K562 (cell line): ENCODE data around the gene FTSJ3. TPM values are rescaled to one million over a fixed set of nuclear protein-coding genes. Genes with fewer than 3 reads are reported as not detected.

ENCODE experiments used
- BRD4 ChIP-seq: fragments of 200-600 bp; sonication (generic); IDR thresholded peaks from 2 replicates; pipeline ENCODE4 v1.6.1; 2017; ENCODE audit warnings: inconsistent platforms
- CBX3 ChIP-seq, 2 experiments: IDR thresholded peaks; 1 replicate in 1 of 2; 2 replicates in 1 of 2; pipeline ENCODE4 v1.6.1; 2012; ENCODE audit warnings: inconsistent platforms in 2 of 2, low read length in 2 of 2, borderline replicate concordance in 1 of 2, control low read depth in 1 of 2
- DPF2 ChIP-seq: fragments of 450-650 bp; IDR thresholded peaks from 2 replicates; pipeline ENCODE4 v1.6.1; 2016
- EHMT2 ChIP-seq: fragments of 450-650 bp; IDR thresholded peaks from 2 replicates; pipeline ENCODE4 v1.6.1; 2018; ENCODE audit warnings: antibody characterized with exemption
- ERF ChIP-seq: fragments of 450-650 bp; formaldehyde crosslinking; IDR thresholded peaks from 2 replicates; pipeline ENCODE4 v1.4.0; 2020; ENCODE audit warnings: mild to moderate bottlenecking, mixed read lengths
- FOXK1 ChIP-seq: sonication (generic); formaldehyde crosslinking; IDR thresholded peaks from 2 replicates; pipeline ENCODE4 v1.8.0; 2022; ENCODE audit warnings: missing genetic modification reagents, mild to moderate bottlenecking, borderline replicate concordance
- FUS ChIP-seq: fragments of 200-400 bp; formaldehyde crosslinking; optimal IDR thresholded peaks from 2 replicates; pipeline ENCODE3; 2017; ENCODE audit warnings: low read depth, low read length
- HMGXB4 ChIP-seq: sonication (generic); formaldehyde crosslinking; IDR thresholded peaks from 2 replicates; pipeline ENCODE4 v1.8.1; 2023; ENCODE audit warnings: mild to moderate bottlenecking, missing genetic modification reagents
- HSF4 ChIP-seq: fragments of 250-450 bp; sonication (Bioruptor Pico); IDR thresholded peaks from 2 replicates; pipeline ENCODE4 v2.1.2; 2022; ENCODE audit warnings: mild to moderate bottlenecking, moderate library complexity, borderline replicate concordance
- MCM3 ChIP-seq: fragments of 450-650 bp; IDR thresholded peaks from 2 replicates; pipeline ENCODE4 v1.6.1; 2016
- MTA2 ChIP-seq: fragments of 450-650 bp; IDR thresholded peaks from 2 replicates; pipeline ENCODE4 v1.6.1; 2016; ENCODE audit warnings: low read depth
- NONO ChIP-seq, 2 experiments: fragments of 200-400 bp in 1 of 2; fragments of 450-650 bp in 1 of 2; formaldehyde crosslinking in 1 of 2; IDR thresholded peaks; 2 replicates each; pipeline ENCODE4 v1.6.1; 2017; ENCODE audit warnings: low read depth in 2 of 2, mild to moderate bottlenecking in 2 of 2, moderate library complexity in 2 of 2, low read length in 1 of 2
- NRF1 ChIP-seq, 2 experiments: fragments of 450-650 bp; IDR thresholded peaks in 1 of 2; conservative IDR thresholded peaks in 1 of 2; 2 replicates each; pipeline ENCODE4 v1.6.1; 2014; ENCODE audit warnings: mild to moderate bottlenecking in 2 of 2
- RFX1 ChIP-seq: fragments of 450-650 bp; IDR thresholded peaks from 2 replicates; pipeline ENCODE4 v1.6.1; 2016; ENCODE audit warnings: mild to moderate bottlenecking, moderate library complexity
- RHOXF2B ChIP-seq: fragments of 250-450 bp; sonication (Bioruptor Pico); conservative IDR thresholded peaks from 2 replicates; pipeline ENCODE4 v1.5.1; 2021
- RUNX1 ChIP-seq: sonication (generic); IDR thresholded peaks from 2 replicates; pipeline ENCODE4 v1.6.1; 2016; ENCODE audit warnings: antibody characterized with exemption, low read depth
- SMARCA5 ChIP-seq: fragments of 450-650 bp; IDR thresholded peaks from 2 replicates; pipeline ENCODE4 v1.6.1; 2016
- SNRNP70 ChIP-seq: fragments of 200-400 bp; formaldehyde crosslinking; optimal IDR thresholded peaks from 2 replicates; pipeline ENCODE3; 2017; ENCODE audit warnings: low read depth, low read length
- SRSF1 ChIP-seq: fragments of 200-400 bp; formaldehyde crosslinking; IDR thresholded peaks from 2 replicates; pipeline ENCODE4 v1.6.1; 2017; ENCODE audit warnings: mild to moderate bottlenecking, low read depth, low read length, moderate library complexity
- U2AF2 ChIP-seq: fragments of 200-400 bp; formaldehyde crosslinking; optimal IDR thresholded peaks from 2 replicates; pipeline ENCODE3; 2017; ENCODE audit warnings: low read depth, mild to moderate bottlenecking, low read length
- ZNF134 ChIP-seq: fragments of 250-450 bp; sonication (Bioruptor Pico); conservative IDR thresholded peaks from 2 replicates; pipeline ENCODE4 v1.4.0; 2020
- ZNF551 ChIP-seq: fragments of 250-450 bp; sonication (Bioruptor Pico); IDR thresholded peaks from 2 replicates; pipeline ENCODE4 v1.5.0; 2021; ENCODE audit warnings: mild to moderate bottlenecking, moderate library complexity
- ZNF668 ChIP-seq: fragments of 250-450 bp; sonication (Bioruptor Pico); IDR thresholded peaks from 2 replicates; pipeline ENCODE4 v1.8.0; 2022; ENCODE audit warnings: mild to moderate bottlenecking, inconsistent platforms
- ZNF766 ChIP-seq: fragments of 200-800 bp; sonication (Bioruptor generic); conservative IDR thresholded peaks from 2 replicates; pipeline ENCODE4 v1.6.1; 2016; ENCODE audit warnings: missing genetic modification characterization, missing compliant biosample characterization
- ZNF780A ChIP-seq: fragments of 250-450 bp; sonication (Bioruptor Pico); IDR thresholded peaks from 2 replicates; pipeline ENCODE4 v1.5.0; 2021; ENCODE audit warnings: mild to moderate bottlenecking
- polyA plus RNA-seq, 8 experiments: library from polyadenylated mRNA; depleted of rRNA in 4 of 8; stranded (reverse) in 5 of 8; unstranded in 3 of 8; fragments of >200 nt; fragmentation: Nextera tagmentation in 2 of 8; fragmentation: Illumina TruSeq in 1 of 8; extraction: Ambion mirVana in 2 of 8; extraction: Trizol in 1 of 8; gene quantifications; 2 replicates each; pipeline versions ENCODE4 v1.2.1 to v1.2.3, GENCODE V29; 2011 to 2014; ENCODE audit warnings: inconsistent platforms in 1 of 8, missing spikeins in 1 of 8
- total RNA-seq, 7 experiments: library from RNA; depleted of rRNA in 6 of 7; stranded (reverse); fragments of >200 nt in 6 of 7; fragmentation: Illumina TruSeq in 2 of 7; extraction: Trizol in 2 of 7; gene quantifications; 2 replicates each; pipeline versions ENCODE4 v1.2.1 to v1.2.3, GENCODE V29; 2011 to 2021; ENCODE audit warnings: low replicate concordance in 1 of 7
- TF ChIP-seq, protein P1 (sequence below): fragments of 450-650 bp; IDR thresholded peaks from 2 replicates; pipeline ENCODE4 v1.7.0; 2016; ENCODE audit warnings: borderline replicate concordance

FTSJ3 gene
- total and polyA plus RNA-seq, 9 of the 15 experiments (the other 6 are each of a cell fraction or from before 2014, with no cell fraction given) = 18.0 to 65.6 (median 52.4) TPM

DNA sequence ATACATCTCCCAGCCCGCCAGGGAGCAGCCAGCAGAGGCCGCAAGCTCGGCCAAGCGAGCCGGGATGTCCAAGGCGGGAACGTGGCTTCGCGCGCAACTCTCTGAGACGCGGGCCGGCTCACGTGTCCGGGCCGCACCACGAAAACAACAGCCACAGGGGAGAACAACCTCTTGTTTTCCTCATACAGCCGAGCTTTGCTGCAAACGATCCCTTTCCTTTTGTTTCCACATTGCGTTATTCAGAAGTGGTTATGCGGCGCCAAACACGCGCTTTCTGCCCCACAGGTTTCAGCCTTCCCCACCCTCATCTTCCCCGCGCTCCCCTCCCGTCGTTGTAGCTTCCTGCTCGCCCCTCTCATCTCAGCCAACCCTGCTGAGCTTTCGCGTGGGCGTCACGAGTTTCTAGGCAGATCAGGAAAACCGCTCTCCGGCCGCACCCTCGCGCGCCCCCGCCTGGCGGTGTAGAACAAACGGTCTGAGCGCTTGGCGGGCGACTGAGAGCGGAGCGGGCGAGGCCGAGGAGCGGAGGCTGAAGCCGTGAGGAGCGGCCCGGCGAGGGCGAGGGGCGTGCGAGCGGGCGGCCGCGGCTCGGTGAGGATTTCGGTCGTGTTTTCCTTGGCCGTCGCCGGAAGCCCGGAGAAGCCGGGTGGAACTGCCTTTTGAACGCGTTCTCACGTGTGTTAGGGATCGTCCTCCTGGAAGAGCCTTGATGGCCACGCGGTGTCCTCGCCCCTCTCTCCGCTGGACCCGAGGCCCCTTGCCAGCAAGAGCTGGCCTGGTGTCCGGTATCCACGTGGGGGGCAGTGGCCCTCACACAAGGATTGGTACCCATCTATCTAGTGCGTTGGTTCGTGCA lies 21.6 kb upstream of the FTSJ3 start (continued):
- TF ChIP-seq HSF4 (CRISPR knock-in tag) (peak; percentile 66; the same call in 1 of the 2 replicates), EHMT2 (no peak), ZNF780A (CRISPR knock-in tag) (no peak), ZNF134 (CRISPR knock-in tag) (no peak), MCM3 (no peak; the same call in 1 of the 2 replicates), SNRNP70 (no peak), ZNF766 (CRISPR knock-in tag) (peak; percentile 92), RFX1 (no peak), ZNF551 (CRISPR knock-in tag) (no peak), RHOXF2B (CRISPR knock-in tag) (no peak), NRF1 (conservative IDR thresholded peaks at IDR 0.05 in 1 of 2, IDR thresholded peaks at IDR 0.05 in 1 of 2) (peak; percentile 83 to 85), SRSF1 (no peak), SMARCA5 (no peak), ZNF668 (CRISPR knock-in tag) (peak; percentile 92; the same call in 1 of the 2 replicates), BRD4 (peak; percentile 86), MTA2 (no peak), RUNX1 (peak; percentile 34; the same call in 1 of the 2 replicates), HMGXB4 (CRISPR knock-in tag) (peak; percentile 54; the same call in 1 of the 2 replicates), FUS (peak; percentile 18), DPF2 (peak; percentile 7; the same call in 1 of the 2 replicates), NONO (IDR thresholded peaks at IDR 0.05; ENCODE audit: low read depth in 2 of 2, low read length in 1 of 2) (peak in 1 of 2 experiments; percentile 100; a peak in 2 of 4 replicates), U2AF2 (no peak), ERF (CRISPR knock-in tag) (peak; percentile 81), CBX3 (IDR thresholded peaks at IDR 0.05; ENCODE audit: borderline replicate concordance in 1 of 2, low read length in 2 of 2) (peak in 1 of 2 experiments; percentile 94; a peak in 2 of 3 replicates), FOXK1 (CRISPR knock-in tag) (peak; percentile 93)
- TF ChIP-seq, protein P1, sequence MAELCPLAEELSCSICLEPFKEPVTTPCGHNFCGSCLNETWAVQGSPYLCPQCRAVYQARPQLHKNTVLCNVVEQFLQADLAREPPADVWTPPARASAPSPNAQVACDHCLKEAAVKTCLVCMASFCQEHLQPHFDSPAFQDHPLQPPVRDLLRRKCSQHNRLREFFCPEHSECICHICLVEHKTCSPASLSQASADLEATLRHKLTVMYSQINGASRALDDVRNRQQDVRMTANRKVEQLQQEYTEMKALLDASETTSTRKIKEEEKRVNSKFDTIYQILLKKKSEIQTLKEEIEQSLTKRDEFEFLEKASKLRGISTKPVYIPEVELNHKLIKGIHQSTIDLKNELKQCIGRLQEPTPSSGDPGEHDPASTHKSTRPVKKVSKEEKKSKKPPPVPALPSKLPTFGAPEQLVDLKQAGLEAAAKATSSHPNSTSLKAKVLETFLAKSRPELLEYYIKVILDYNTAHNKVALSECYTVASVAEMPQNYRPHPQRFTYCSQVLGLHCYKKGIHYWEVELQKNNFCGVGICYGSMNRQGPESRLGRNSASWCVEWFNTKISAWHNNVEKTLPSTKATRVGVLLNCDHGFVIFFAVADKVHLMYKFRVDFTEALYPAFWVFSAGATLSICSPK = no peak
